ENCODE measurements around the gene TRIP4. TPM values are rescaled to one million over a fixed set of nuclear protein-coding genes. Genes with fewer than 3 reads are reported as not detected.

Gene TRIP4
- total and polyA plus RNA-seq, 2 of the 8 experiments (the other 6 are each of a cell fraction or from before 2014, with no cell fraction given), result 6.2 to 18.9 TPM

DNA sequence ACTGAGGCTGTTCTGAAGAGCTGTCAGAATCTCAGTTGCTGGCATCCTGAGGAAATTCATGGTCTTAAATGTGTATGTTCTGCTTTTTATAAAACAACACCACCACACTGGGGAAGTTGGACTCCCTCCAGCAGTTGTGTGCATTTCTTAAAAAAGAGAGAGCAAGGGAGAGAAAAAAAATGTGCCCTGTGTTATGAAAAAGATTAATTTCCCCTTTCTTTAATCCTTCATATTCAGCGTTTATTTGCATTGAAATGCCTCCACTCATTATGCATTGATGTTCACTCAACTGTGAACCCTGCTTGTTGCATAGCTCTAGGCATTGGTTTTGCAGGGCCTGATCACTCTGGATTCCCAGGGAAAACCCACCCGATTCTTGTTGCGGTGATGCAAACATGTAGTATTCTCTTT lies 68.3 kb downstream of the TRIP4 start (continued):
- no peak for TF ChIP-seq CBX8 (IDR thresholded peaks at IDR 0.05; ENCODE audit: borderline replicate concordance, low read depth, low read length)
- no peak for TF ChIP-seq PHF8 (conservative IDR thresholded peaks at IDR 0.05; ENCODE audit: low read depth, low read length)
